Thyroid gland (tissue), 4 donors: ENCODE results near the gene TNPO1. TPM values are rescaled to one million over a fixed set of nuclear protein-coding genes. Genes with fewer than 3 reads are reported as not detected.

Experiments used
- DNase-seq, 2 donors: peaks; one replicate each; pipeline ENCODE4 v3.0.0-alpha.2; 2019
- H3K27ac ChIP-seq, 3 donors: fragments of 200-600 bp; sonication (generic); 1 replicate in 2 of 3; 2 replicates in 1 of 3; pipeline ENCODE4 v1.5.1; 2016 to 2019; ENCODE audit warnings: mild to moderate bottlenecking in 1 of 3, moderate library complexity in 1 of 3
- H3K27me3 ChIP-seq: fragments of 200-600 bp; sonication (generic); one replicate; pipeline ENCODE4 v1.5.1; 2019
- H3K36me3 ChIP-seq, 2 donors: fragments of 200-600 bp; sonication (generic); one replicate each; pipeline ENCODE4 v1.5.1; 2016 to 2019
- H3K4me1 ChIP-seq, 2 donors: fragments of 200-600 bp; sonication (generic); one replicate each; pipeline ENCODE4 v1.5.1; 2017 to 2019
- H3K4me3 ChIP-seq, 3 donors: fragments of 200-600 bp; sonication (generic); replicated peaks in 1 of 3; 1 replicate in 2 of 3; 2 replicates in 1 of 3; pipeline ENCODE4 v1.5.1; 2016; ENCODE audit warnings: mild to moderate bottlenecking in 1 of 3
- H3K9me3 ChIP-seq: fragments of 200-600 bp; sonication (generic); one replicate; pipeline ENCODE4 v1.5.1; 2017
- POLR2A ChIP-seq, 2 donors: fragments of 450-650 bp; IDR thresholded peaks; one replicate each; pipeline ENCODE4 v1.6.1; 2017; ENCODE audit warnings: antibody characterized with exemption in 2 of 2, mild to moderate bottlenecking in 2 of 2, moderate library complexity in 1 of 2
- WGBS, 2 donors: methylation state at CpG; one replicate each; pipeline ENCODE4 v1.1.5; 2017; 5-methylcytosine and 5-hydroxymethylcytosine counted together
- intact Hi-C: fragments of 100-400 bp; cut with DNase I; formaldehyde crosslinking; loops from one replicate; pipeline ENCODE4 v1.15.1; 2023
- total RNA-seq, 4 donors: library from RNA; depleted of rRNA; stranded (reverse); fragments of >200 nt; gene quantifications; one replicate each; pipeline ENCODE4 v1.2.3, GENCODE V29; 2016
- TF ChIP-seq, protein P1 (sequence below), 6 experiments: fragments of 200-600 bp in 3 of 6; fragments of 450-650 bp in 3 of 6; sonication (generic) in 3 of 6; IDR thresholded peaks; one replicate each; pipeline ENCODE4 v1.5.1; 2016 to 2019; ENCODE audit warnings: antibody characterized with exemption in 6 of 6, mild to moderate bottlenecking in 2 of 6, inconsistent platforms in 1 of 6, moderate library complexity in 1 of 6

TNPO1 gene
- total RNA-seq, 4 donors from 2014 or later: 122 to 319 (median 206) TPM

DNA sequence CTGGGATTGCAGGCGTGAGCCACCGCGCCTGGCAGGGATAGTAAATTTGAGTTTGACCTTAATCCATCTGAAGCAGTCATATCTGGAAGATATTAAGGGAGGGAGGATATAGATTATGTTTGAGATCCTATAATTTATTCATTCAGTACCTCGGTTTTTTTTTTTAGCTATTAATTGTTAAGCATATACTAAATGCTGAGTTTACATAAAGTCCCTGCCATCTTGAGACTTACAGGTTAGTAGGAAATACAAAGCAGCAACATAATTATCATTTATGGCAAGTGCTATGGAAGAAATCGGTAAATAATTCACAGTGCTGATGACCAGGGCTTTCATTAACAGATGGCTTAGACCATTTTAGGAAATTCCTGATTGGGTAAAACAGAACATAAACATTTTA, 72.9 kb downstream of the TNPO1 start:
- WGBS, 2 donors: 98 to 99% methylated on average over 5 of the region's 5 CpGs
- TF ChIP-seq, protein P1, sequence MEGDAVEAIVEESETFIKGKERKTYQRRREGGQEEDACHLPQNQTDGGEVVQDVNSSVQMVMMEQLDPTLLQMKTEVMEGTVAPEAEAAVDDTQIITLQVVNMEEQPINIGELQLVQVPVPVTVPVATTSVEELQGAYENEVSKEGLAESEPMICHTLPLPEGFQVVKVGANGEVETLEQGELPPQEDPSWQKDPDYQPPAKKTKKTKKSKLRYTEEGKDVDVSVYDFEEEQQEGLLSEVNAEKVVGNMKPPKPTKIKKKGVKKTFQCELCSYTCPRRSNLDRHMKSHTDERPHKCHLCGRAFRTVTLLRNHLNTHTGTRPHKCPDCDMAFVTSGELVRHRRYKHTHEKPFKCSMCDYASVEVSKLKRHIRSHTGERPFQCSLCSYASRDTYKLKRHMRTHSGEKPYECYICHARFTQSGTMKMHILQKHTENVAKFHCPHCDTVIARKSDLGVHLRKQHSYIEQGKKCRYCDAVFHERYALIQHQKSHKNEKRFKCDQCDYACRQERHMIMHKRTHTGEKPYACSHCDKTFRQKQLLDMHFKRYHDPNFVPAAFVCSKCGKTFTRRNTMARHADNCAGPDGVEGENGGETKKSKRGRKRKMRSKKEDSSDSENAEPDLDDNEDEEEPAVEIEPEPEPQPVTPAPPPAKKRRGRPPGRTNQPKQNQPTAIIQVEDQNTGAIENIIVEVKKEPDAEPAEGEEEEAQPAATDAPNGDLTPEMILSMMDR (IDR thresholded peaks at IDR 0.05): no peak
- no peak for TF ChIP-seq POLR2A (IDR thresholded peaks at IDR 0.05)
- Histone ChIP-seq H3K4me3 (no peak overlapping the region), H3K4me1 (no peaks in the 10 kb centered on the region), H3K27ac (no peak overlapping the region), H3K27me3 (no peaks in the 10 kb centered on the region), H3K36me3 (peaks cover 41 to 55% of the 10 kb centered on the region in 2 donors), H3K9me3 (no peaks in the 10 kb centered on the region)
- intact Hi-C loops: no loop called here
- no peak for DNase-seq

DNA sequence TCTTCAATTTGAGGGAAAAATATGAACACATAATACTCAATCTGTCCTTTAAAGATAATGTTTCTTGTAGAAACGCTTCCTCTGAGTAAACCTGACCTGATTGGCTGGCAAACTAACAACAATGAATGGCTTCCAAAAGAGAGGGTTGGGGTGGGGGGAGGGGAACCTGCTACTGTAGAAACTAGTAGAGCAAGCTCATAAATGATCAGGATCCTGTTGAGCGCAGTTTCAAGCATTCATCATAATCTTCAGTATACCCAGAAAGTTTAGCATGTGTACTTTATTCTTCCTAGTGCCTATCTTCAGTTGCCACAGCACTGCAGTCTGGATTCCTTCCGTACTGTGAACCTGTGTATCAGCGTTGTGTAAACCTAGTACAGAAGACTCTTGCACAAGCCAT, 76.4 kb downstream of the TNPO1 start:
- intact Hi-C loops: no loop called here
- DNase-seq: no peak
- Histone ChIP-seq H3K27ac (no peak overlapping the region), H3K4me3 (no peak overlapping the region), H3K36me3 (peaks cover 53 to 69% of the 10 kb centered on the region in 2 donors), H3K9me3 (no peaks in the 10 kb centered on the region), H3K27me3 (no peaks in the 10 kb centered on the region), H3K4me1 (no peaks in the 10 kb centered on the region)
- 83 to 84% methylated on average over 4 of the region's 4 CpGs for WGBS, 2 donors
- TF ChIP-seq, protein P1 (IDR thresholded peaks at IDR 0.05): no peak
- TF ChIP-seq POLR2A (IDR thresholded peaks at IDR 0.05): no peak

DNA sequence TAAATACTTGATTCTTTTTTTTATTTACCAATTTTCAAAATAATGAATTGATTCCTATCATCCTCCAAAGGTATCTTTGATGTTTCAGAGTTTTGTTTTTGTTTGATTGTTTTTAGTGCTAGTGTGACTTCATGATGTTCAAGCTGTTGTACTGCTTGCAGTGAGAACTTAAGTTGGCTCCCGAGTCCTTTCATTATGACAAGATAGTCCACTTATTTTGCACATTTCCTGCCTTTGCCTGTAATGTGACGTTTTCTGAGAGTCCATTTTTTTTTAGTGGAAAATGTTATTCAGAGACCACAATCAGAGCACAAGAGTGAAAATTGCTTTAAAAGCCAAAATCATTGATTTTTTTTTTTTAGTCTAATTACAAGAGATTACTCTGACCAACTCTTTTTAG, 79.3 kb downstream of the TNPO1 start:
- intact Hi-C loops: no loop called here
- TF ChIP-seq, protein P1 (IDR thresholded peaks at IDR 0.05): no peak
- TF ChIP-seq POLR2A (IDR thresholded peaks at IDR 0.05): no peak
- Histone ChIP-seq H3K27me3 (no peaks in the 10 kb centered on the region), H3K4me3 (no peak overlapping the region), H3K36me3 (peaks cover 36 to 53% of the 10 kb centered on the region in 2 donors), H3K4me1 (no peaks in the 10 kb centered on the region), H3K9me3 (no peaks in the 10 kb centered on the region), H3K27ac (no peak overlapping the region)
- DNase-seq: no peak
- 68 to 70% methylated on average over 2 of the region's 2 CpGs for WGBS, 2 donors

DNA sequence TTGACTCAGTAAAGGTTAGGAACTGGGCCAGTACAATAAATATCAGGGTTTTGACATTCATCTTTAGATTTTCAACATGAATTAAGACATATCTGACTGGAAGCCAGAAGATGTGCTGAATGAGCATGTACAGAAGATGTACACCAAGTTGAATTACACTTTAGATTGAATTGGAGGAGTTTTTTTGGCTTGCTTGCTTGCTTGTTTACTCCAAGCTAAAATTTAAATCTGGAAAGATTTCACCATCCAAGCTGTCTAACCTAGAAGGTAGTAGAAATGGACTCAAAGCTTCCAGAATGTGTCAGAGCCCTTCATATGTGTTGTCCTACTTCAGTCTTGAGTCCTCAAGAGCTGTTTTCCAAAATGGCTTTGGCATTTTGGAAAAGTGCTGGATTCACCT, 90.3 kb downstream of the TNPO1 start:
- TF ChIP-seq, protein P1 (IDR thresholded peaks at IDR 0.05): no peak
- no peak for TF ChIP-seq POLR2A (IDR thresholded peaks at IDR 0.05)
- intact Hi-C loops: no loop called here

DNA sequence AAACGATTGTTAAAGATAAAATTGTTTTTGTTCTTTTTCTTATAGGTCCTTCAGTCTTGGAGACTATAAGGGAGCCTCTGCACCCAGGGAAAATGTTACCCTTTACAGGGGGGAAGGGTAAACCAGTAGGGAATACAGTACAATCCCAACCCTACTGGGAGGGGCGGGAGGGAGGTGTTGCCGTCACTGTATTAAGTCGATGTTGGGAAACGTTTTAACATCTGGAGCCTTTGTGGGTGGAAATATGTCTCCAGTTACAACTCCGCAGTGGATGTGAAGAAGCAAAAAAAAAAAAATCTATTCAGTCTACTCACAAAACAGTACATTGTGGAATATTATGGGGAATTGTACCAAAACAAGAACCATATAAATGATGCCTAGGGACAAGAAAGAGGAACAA, 92.2 kb downstream of the TNPO1 start:
- no peak for DNase-seq
- no peaks in the 10 kb centered on the region for H3K9me3 ChIP-seq
- no peaks in the 10 kb centered on the region for H3K27me3 ChIP-seq
- H3K4me1 ChIP-seq: no peaks in the 10 kb centered on the region
- no peak for TF ChIP-seq POLR2A (IDR thresholded peaks at IDR 0.05)
- TF ChIP-seq, protein P1 (IDR thresholded peaks at IDR 0.05): no peak
- H3K27ac ChIP-seq: no peak overlapping the region
- 88 to 89% methylated on average over 6 of the region's 6 CpGs for WGBS, 2 donors
- intact Hi-C loops: no loop called here
- H3K36me3 ChIP-seq: peaks cover 39 to 53% of the 10 kb centered on the region in 2 donors
- H3K4me3 ChIP-seq: no peak overlapping the region

More for the DNA sequence above, 90.3 kb downstream of the TNPO1 start:
- Histone ChIP-seq H3K9me3 (no peaks in the 10 kb centered on the region), H3K36me3 (peaks cover 44 to 60% of the 10 kb centered on the region in 2 donors), H3K4me1 (no peaks in the 10 kb centered on the region), H3K27ac (no peak overlapping the region), H3K27me3 (no peaks in the 10 kb centered on the region), H3K4me3 (no peak overlapping the region)
- DNase-seq: no peak
